HG02798 (cell line): ENCODE measurements around the gene EDN2.

Experiments
- ATAC-seq: cut with Tn5 transposase; IDR thresholded peaks from one replicate; pipeline ENCODE4 v1.9.1; 2021; ENCODE audit warnings: mild to moderate bottlenecking; ENCODE audit not compliant: unreplicated experiment, poor library complexity

Gene EDN2

GRCh38 chr1:41518471-41518870, 34.0 kb upstream of the EDN2 start:
- no peak for ATAC-seq

GRCh38 chr1:41517062-41517438, 32.6 kb upstream of the EDN2 start:
- no peak for ATAC-seq

GRCh38 chr1:41516168-41517061, 31.9 kb upstream of the EDN2 start:
- ATAC-seq: peak; percentile 72

GRCh38 chr1:41515778-41516167, 31.3 kb upstream of the EDN2 start:
- ATAC-seq: no peak

- ATAC-seq: no peak
Measured at GRCh38 chr1:41515131-41515678, 30.7 kb upstream of the EDN2 start.

GRCh38 chr1:41514381-41514780, 29.9 kb upstream of the EDN2 start:
- no peak for ATAC-seq

- no peak for ATAC-seq
Measured at GRCh38 chr1:41513383-41513735, 28.9 kb upstream of the EDN2 start.

- ATAC-seq: no peak
Measured at GRCh38 chr1:41512701-41513382, 28.4 kb upstream of the EDN2 start.

- no peak for ATAC-seq
Measured at GRCh38 chr1:41511239-41511540, 26.7 kb upstream of the EDN2 start.

- ATAC-seq: no peak
Measured at GRCh38 chr1:41510531-41511238, 26.2 kb upstream of the EDN2 start.

GRCh38 chr1:41509270-41509671, 24.8 kb upstream of the EDN2 start:
- ATAC-seq: no peak

GRCh38 chr1:41508290-41508689, 23.8 kb upstream of the EDN2 start:
- ATAC-seq: no peak

GRCh38 chr1:41507836-41508235, 23.4 kb upstream of the EDN2 start:
- no peak for ATAC-seq

GRCh38 chr1:41507110-41507720, 22.7 kb upstream of the EDN2 start:
- no peak for ATAC-seq

GRCh38 chr1:41504114-41505035, 19.9 kb upstream of the EDN2 start:
- ATAC-seq: no peak

GRCh38 chr1:41503538-41504113, 19.1 kb upstream of the EDN2 start:
- no peak for ATAC-seq

- no peak for ATAC-seq
Measured at GRCh38 chr1:41502912-41503311, 18.4 kb upstream of the EDN2 start.

GRCh38 chr1:41501581-41501980, 17.1 kb upstream of the EDN2 start:
- ATAC-seq: no peak

GRCh38 chr1:41500781-41501518, 16.5 kb upstream of the EDN2 start:
- ATAC-seq: no peak
